Fibroblast of skin of back (primary cell): ENCODE results near the gene TUT7.
A peak's percentile ranks its signal among the peaks of the same experiment; 100 is the strongest.
"Not testable (repeated sequence)": the region's sequence is repeated elsewhere in the genome, so short reads cannot be mapped to it uniquely, and the experiment has no call there.

Experiments used
- DNase-seq: peaks from one replicate; pipeline ENCODE4 v3.0.0-alpha.2; 2013

The TUT7 gene

DNA sequence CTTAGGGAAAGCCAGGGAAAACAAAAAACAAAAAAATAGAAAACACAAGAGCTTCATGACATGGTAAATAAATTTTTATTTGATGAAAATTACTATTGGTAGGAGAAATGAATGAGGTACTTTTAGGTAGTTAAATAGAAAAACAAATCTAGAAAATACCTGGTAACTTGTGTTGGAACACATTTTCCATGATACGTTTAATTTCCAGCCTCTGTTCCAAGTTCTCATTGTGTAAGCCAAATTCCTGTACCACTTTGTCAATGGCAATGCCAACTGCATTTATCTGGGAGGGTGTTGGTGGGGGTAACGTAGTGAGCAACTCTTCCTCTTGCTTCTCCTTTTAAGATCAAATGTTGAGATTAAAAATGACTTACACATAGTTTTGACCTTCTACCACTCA, 9.4 kb downstream of the TUT7 start:
- no peak for DNase-seq

DNA sequence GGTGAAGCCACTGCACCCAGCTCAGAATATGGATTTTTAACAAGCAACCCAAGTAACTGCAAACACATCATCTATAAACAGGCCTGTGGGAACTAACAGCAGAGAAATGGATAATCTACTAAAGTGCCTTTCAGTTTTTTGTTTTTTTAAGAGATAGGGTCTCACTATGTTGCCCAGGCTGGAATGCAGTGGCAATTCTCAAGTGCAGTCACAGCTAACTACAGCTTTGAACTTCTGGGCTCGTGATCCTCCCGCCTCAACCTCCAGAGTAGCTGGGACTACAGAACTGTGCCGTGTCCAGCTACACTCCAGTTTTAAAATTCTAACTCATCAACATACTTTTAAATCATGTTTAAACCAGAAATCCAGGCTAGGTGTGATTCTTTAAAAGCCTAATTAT, 11.9 kb downstream of the TUT7 start:
- DNase-seq: no peak

DNA sequence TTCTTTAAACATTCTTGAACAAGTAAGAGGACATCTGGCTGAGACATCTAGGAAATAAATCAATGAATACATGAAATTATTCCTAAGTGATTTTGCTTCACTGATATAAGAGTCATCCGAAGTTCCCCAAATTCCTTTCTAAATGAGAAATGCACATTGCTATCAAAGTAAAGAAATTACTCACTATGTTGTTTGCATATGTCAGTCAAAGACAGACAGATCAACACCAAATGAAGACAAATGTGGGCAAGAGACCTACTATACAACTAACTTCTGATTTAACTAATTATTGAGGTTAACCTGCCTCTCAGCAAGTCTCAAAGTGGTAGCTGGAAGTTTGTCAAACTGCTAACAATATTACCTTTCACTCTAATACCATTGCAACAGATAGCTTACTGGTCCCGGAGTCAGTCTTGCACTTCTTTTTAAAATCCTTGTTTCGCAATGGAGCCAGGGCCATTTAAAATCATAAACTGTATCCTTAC, 13.2 kb downstream of the TUT7 start:
- DNase-seq: no peak

DNA sequence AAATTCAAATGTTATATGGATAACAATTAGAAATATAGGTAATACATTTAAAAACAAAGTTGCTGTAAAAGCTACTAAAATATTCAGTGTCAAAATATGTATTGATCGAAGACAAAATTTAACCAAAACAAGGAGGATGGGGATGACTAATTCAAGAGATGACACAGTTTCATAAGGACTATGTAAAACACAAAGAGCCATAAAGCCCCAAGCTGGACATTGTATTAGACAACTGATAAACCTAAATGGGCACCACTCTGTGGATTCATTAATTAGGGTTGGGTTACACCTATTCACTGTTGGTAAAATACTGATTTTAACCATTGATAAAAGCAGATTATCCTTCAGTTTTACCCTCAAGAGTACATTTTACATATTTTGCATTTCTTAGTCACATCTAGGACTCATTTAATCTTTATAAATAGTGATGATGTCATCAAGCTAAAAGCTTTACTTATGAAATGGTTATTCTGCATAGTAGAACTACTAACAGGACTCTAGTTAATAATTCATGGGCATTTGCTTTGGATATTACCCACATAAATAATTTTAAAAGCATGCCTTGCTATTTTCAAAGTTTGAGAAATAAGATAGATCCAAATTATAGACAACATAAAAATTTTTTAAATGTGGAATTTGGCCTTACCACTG, 13.7 kb downstream of the TUT7 start:
- DNase-seq: no peak

DNA sequence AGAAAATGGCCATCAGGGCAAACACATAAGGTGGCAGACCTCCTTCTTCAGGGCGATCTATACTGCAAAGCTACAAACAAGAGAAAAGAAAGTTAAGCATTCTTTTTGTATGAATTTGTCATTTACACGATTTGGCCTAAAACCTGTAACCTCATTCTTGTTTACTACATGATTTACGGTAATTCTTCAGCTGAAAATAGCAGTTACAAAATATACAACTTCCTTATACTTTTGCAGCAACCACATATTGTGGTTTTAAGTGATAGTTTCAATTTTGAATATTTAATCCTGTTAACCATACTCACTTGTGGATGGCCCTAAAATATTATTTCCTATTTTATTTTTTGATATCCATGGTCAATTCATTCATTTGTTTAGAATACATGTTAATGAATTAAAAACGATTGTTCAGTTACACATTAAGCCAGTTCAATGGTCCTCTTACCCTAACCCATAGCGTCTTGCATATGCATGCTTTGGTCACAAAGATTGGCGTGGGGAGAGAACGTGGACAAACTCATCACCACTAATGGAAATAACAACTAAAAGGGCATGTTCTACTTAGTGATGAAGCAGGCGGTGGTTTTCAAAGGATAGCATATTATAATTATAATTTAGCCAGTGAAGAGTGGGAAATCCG, 16.6 kb downstream of the TUT7 start:
- DNase-seq: no peak

DNA sequence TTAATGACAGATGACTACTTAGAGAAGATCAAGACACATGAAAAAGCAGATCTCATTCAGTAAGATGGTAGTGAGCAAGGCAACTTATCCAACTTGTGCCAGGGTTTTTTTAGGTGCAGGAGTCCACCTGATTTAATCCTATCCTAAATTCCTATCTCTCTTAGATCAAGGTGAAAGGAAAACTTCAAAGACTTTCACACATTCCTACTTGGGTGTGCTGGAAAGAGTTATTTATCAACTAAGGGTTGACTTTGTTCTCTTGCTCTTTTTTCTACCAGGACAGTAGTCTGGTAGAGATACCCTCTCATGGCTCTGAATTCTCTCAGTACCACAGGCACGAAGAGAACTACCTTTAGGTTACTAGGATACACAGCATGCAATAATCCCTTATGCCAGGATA, 18.2 kb downstream of the TUT7 start:
- DNase-seq: no peak

DNA sequence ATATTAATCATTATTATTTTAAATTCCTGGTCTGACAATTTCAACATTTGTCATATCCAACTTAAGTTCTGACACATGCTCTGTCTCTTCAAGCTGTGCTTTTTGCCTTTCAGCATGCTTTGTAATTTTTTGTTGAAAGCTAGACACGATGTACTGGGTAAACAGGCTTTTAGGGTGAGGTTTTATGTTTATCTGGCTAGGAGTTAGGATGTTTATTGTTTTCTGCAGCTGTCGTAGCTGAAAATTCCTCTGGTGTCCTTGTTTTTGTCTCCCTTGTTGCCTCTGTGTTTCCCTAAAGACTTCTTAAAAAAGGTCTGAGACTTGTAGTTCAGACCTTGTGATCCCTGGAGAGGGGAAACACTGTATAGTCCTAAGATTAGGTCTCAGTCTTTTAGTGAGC, 20.6 kb downstream of the TUT7 start:
- no peak for DNase-seq

DNA sequence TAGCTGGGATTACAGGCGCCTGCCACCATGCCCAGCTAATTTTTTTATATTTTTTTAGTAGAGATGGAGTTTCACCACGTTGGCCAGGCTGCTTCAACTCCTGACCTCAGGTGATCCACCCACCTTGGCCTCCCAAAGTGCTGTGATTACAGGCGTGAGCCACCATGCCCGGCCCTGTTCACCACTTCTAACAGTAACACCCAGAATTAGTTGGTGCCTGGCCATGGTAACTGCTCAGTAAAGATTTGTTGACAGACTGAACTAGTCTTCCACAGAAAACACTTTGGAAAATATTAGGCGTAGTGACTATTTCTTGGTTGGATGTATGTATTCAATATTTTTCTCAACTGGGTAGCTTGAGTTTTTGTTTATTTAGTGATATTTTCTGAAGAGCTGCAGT, 24.0 kb downstream of the TUT7 start:
- no peak for DNase-seq

DNA sequence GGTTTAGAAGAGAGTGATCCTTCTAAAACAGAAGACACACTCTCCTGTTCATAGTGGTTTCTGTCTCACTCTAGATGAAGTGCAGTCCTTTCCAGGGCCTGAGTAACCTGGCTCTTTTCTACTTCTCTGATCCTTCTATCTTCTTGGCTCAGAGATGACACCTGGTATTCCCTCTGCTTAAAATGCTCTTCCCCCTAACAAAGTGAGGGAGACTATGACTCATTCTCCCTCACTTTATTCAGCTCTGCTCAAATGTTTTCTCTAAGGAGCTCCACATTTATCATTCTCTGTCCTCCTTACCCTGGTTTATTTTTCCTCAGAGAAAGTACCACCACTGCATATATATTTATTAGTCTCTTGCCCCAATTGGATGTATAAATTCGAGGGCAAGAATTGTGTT, 24.6 kb downstream of the TUT7 start:
- DNase-seq: no peak

DNA sequence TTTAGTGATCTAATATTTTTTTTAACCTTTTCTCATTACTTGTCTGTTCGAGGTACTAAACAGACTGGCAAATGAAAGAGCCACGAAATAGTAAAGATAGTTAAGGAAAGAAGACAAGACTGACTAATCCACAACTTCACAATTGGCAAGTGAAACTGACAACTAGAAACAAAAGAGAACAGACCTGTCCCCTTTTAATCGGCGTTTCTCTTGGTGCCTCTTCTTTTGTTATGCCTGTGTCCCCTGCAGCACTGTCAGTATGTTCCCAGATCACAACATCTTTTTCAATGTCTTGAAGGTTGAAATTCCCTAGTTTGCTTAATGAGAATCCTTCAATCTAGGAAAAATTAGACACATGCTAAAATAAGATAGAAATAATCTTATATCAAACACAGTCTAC, 26.1 kb downstream of the TUT7 start:
- no peak for DNase-seq

DNA sequence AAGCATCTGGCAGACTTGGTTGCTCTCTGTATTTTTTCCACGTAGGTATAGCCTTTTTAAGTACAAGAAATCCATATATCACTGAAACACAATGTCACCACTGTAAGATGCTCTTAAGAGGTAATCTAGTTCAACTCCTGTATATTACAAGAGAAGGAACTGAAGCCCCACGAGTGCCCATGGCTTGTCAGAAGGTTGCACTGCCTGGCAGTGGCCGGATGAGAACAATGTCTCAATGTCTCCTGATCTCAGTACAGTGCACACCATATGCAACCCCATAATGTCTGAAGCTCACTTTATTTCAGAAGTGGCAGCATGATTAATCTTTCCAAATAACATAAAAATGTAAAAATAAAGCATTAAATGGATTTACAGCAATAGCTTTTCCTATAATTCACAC, 27.7 kb downstream of the TUT7 start:
- no peak for DNase-seq

DNA sequence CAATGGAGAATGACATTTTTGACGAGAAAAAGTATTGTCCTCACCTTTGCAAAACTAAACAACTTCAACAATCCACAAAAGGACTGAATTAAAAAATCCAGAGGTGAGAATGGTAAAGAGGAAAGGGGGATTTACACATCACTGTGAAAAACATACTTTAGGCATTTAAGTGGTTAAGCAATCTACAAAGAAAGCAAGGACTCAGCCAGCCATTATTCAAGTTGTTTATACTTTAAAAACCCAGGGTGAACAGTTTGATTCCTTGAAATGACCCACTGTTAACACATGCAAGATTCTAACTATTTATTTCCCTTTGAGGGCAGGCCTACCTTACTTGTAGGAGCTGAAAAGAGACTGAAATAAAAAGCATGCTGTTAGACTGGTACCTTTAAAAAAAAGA, 29.3 kb downstream of the TUT7 start:
- DNase-seq: no peak

DNA sequence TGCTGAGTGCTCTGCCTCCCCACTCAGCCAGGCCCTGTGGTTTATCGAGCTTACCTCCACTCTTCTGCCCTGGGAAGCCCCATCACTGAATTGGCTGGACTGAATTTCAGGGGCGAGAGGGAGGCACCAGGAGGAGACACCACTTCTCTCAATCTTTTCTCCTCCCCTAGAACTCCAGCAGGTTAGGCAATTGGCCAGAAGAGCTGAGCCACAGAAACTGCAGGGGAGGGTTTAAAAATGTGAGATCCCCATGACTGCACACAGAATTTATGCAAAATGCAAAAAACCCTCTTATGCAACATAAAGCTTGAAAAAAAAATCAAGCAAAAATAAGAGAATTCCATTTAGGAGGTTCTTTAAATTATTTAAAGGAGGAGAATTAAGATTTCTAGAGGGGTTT, 29.9 kb downstream of the TUT7 start:
- peak; percentile 41 for DNase-seq

DNA sequence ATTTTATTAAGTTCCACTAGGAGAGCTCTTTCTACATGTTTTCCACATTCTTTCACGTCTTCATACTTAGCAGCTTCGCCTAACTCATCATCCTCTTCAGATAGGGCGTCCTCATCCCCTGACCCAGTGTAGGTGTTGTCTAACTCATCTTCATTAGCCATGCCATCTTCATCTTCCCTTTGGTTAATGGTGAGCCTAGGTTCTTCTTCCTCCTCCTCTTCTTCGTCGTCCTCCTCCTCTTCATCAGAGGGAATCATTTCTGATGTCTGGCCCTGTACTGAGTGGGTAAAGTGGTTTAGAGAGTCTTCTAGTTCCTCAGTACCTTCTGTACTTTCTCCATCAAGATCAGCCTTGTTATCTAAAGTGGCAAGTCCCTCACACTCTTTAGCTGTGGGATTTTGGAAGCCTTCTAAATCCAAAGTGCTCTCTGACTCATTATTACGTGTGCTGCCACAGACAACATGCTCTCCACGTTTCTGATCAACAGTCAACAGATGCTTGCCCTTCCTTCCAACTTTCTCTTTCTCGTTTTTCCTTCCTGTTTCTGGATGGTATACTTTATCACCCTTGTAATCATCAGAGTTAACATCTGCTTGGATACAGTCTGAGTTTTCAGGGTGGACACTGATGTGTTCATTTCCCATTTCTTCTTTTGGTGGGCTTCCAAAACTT, 31.1 kb downstream of the TUT7 start:
- DNase-seq: peak; percentile 38

DNA sequence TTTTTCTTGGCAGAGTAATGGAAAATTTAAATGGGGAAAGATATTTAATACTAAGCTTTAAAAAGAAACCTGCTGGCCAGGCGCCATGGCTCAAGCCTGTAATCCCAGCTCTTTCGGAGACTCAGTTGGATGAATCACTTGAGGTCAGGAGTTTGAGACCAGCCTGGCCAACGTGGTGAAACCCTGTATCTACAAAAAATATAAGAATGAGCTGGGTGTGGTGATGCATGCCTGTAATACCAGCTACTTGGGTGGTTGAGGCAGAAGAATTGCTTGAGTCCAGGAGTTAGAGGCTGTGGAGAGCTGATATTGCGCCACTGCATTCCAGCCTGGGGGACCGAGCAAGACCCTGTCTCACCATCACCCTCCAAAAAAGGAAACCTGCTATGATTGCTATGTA, 32.8 kb downstream of the TUT7 start:
- peak; percentile 93 for DNase-seq

DNA sequence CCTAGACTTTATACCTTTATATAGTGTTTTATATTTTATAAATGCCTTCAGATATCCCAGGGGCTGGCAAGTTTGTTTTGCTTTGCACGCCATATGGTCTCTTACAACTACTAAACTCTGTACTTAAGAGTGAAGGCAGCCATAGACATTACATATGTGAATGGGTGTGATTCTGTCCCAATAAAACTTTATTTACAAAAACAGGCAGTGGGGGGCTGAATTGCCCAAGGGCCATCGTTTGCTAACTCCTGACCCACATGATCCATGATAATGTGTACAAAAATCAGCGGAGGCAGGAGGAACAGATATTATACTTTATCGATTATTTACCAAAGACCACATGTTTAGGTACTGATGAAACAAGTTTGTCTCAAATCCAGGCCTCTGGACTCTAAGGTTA, 36.0 kb downstream of the TUT7 start:
- no peak for DNase-seq

DNA sequence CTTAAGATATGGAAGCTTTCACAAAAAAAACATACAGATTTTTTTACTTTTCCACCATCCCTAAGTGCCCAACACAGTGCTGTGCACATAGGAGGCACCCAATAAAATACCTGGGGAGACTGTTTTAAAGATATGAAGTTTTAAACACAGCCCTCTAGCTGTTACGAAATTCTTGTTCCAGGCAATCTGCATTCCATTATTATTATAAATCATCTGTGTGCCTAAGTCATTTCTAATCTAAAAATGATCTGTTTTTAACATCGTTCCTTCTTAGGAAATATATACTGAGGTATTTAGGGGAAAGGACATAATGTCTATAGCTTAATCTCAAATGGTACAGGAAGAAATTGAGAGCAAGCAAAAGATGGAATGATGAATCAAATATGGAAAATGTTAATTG, 39.1 kb downstream of the TUT7 start:
- DNase-seq: no peak

DNA sequence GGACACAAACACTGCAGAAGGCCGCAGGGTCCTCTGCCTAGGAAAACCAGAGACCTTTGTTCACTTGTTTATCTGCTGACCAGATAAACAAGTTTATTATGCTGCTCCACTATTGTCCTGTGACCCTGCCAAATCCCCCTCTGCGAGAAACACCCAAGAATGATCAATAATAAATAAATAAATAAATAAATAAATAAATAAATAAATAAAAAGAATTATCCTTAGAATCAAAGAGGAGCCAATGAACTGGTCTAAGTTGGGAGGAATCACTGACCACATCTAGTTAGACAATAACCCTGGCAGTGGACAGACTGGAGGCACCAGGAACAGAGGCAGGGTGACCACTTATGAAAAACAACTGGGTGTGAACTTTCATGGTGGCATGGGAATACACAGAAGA, 41.3 kb downstream of the TUT7 start:
- not testable (repeated sequence) for DNase-seq

DNA sequence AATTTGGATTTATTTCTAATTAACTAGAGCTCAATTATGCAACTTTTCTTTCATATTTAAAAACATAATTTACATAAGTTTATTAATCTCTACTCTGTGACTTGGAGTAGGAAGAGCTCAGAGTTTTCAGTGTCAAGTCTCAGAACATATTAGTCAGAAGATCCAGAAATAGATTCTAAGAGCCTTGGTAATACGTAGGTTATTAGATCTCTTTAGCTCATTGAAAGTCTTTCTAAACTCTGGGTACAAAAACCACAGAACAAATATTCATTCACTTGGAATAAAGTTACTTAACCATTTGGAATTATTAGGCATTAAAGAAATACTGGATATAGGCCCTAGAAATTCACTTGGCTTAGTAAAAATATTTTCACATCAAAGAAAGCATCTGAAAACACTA, 45.5 kb downstream of the TUT7 start:
- DNase-seq: no peak

DNA sequence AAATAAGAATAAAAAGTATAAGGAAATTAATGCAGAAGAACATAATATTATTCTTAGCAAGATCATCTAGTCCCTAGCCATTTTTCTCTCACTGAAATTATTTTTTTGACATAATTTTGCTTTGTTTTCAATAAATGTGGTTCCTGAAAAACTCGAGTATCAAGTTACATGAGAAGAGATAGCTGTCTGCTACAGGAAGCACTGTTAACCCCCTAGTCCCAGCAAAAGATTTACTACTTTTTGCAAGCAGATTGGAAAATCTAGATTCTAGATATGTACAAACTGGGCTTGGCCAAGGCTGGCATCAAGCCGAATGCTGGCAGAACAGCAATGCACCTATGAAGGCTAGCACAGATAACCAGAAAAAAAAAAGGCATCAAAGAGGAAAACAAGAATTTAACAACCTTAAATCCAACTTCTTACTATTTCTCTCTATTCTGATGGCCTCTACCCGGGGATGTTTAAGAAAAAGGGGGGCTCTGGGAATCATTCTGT, 49.9 kb downstream of the TUT7 start:
- DNase-seq: no peak

DNA sequence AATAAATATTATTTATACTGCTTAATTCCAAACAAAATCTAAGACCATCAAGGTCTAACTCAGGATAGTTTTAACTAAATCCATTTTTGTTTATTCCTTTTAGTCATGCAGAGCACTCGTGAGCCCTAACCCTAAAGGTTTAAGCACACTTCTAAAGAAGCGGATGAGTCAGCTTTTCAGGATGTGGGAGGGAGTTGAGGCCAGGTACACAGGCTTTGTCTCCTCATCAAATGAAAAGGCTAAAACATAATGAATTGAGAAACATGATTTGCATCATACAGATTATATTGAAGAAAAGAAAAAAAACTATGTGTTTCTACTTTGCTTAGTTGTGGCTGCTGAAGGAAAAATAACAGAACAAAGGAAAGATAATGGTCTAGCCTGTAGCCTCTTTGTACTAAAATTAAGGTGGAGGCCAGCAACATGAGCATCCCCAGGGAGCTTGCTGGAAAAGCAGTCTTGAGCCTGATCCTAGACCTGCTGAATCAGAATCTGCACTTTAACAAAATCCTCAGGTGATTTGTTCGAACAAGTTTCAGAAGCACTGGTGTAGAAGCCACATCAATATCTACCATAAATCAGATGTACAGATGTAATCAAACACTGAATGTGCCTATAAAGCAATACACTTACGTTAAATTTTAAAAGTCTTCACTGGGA, 50.8 kb downstream of the TUT7 start:
- DNase-seq: no peak

DNA sequence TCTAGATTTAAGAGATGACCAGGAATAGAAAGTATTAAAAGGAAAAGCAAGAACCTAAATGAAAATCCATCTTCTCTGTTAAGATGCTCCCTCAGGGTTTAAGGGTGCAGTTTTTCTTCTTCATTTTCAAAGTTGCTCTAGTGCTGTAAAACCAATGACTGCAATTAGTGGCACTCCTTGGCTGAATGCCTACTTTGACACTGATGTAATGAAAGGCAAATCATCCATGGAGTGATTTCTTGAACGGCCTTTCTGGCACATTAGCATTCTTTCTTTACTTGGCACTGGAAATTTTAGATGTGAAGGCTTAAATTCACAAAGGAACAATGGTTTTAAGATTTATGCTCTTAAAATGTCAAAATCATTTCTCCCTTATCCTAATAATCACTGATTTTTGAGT, 52.5 kb downstream of the TUT7 start:
- no peak for DNase-seq

DNA sequence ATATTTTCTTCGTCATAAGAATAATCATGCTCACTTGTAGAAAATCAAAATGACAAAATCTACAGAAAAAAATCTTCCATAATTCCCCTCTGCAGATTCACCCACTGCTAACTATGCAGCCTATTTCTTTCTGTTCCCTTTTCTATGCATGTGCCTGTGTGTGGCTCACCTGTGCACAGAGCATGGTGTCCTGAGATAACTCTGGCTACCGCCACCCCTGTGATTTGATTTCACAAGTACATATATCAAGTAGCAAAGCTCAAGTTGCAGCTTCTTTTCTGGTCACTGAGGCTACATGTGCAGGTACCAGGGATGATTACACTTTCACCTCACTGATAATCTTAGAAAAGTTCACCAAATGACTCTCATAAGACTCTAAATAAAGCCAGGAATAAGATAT, 53.5 kb downstream of the TUT7 start:
- DNase-seq: no peak

DNA sequence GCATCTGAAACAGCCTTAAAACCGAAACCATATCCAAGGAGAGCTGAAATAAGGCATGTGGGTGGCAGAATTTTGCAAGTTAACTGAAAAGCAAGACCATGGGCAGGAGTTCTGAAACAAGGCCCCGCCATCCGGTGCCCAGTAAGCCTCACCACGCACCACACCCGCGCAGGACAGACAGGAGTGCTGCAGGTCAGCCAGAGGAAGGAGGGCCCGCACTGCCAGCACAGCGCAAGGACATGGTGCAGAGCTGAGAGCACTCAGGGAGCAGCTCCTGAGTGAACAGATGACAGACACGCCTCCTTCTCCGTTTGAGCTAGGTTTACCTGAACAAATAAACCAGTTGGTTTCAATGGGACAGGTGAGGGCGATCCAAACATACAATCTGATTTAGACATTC, 55.3 kb downstream of the TUT7 start:
- no peak for DNase-seq
